Fibroblast of skin of abdomen (primary cell): ENCODE results near the gene HSPA4.
"Not testable (repeated sequence)": the region's sequence is repeated elsewhere in the genome, so short reads cannot be mapped to it uniquely, and the experiment has no call there.

ENCODE experiments used
- DNase-seq: peaks from one replicate; pipeline ENCODE4 v3.0.0-alpha.2; 2013

Gene HSPA4

GRCh38 chr5:133128066-133128465, 76.3 kb downstream of the HSPA4 start:
- DNase-seq: no peak

GRCh38 chr5:133129289-133129688, 77.5 kb downstream of the HSPA4 start:
- DNase-seq: no peak

DNA sequence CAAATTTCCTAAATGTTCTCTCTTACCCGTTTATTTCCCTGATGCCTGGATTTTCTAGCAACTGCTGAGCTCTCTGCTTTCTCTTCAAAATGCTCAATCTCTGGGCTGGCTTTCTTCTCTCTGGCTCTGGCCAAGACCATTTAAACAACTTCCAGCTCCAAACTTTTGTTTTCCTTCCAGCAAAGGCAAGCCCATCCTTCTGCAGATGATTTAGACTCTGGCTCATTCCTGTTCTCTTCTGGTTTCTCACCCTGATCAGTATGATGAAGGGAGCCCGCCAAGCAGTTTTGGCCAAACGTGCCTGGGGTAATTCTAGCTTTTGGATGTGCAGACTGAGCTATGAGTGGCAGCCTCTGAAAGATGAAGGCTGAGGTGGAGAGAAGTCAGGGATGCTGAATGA, 78.1 kb downstream of the HSPA4 start:
- DNase-seq: no peak

- no peak for DNase-seq
These were observed 78.7 kb downstream of the HSPA4 start for GRCh38 chr5:133130387-133131118.

- no peak for DNase-seq
These were observed 80.9 kb downstream of the HSPA4 start for GRCh38 chr5:133132717-133133116.

- not testable (repeated sequence) for DNase-seq
These were observed 81.4 kb downstream of the HSPA4 start for GRCh38 chr5:133133241-133133640.

GRCh38 chr5:133136890-133137289, 85.1 kb downstream of the HSPA4 start:
- DNase-seq: not testable (repeated sequence)

GRCh38 chr5:133140311-133140710, 88.5 kb downstream of the HSPA4 start:
- DNase-seq: no peak

- DNase-seq: no peak
These were observed 89.9 kb downstream of the HSPA4 start for GRCh38 chr5:133141746-133142145.

- no peak for DNase-seq
These were observed 91.0 kb downstream of the HSPA4 start for GRCh38 chr5:133142782-133143181.

DNA sequence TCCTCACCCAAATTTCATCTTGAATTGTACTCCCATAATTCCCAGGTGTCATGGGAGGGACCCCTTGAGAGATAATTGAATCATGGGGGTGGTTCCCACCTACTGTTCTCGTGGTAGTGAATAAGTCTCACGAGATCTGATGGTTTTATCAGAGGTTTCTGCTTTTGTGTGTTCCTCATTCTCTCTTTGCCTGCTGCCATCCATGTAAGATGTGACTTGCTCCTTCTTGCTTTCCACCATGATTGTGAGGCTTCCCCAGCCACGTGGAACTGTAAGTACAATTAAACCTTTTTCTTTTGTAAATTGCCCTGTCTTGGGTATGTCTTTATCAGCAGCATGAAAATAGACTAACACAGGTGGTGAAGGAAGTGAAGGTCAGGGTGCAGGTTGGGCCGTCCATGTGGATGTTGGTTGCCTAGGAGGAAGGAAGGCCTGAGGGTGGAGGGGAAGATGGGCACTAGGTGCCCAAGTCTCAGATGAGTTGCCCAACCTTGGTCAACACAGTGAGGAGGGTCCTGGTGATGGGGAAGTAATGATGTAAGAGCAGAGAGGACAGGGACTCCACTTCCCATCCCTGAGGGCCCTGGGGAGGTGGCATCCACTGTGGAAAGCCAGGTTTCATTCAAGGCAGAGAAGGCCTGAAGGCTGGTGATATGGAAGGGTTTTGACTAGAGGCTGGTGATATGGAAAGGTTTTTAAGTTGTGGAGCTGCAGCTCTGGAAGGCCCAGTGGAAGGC, 92.6 kb downstream of the HSPA4 start:
- no peak for DNase-seq

DNA sequence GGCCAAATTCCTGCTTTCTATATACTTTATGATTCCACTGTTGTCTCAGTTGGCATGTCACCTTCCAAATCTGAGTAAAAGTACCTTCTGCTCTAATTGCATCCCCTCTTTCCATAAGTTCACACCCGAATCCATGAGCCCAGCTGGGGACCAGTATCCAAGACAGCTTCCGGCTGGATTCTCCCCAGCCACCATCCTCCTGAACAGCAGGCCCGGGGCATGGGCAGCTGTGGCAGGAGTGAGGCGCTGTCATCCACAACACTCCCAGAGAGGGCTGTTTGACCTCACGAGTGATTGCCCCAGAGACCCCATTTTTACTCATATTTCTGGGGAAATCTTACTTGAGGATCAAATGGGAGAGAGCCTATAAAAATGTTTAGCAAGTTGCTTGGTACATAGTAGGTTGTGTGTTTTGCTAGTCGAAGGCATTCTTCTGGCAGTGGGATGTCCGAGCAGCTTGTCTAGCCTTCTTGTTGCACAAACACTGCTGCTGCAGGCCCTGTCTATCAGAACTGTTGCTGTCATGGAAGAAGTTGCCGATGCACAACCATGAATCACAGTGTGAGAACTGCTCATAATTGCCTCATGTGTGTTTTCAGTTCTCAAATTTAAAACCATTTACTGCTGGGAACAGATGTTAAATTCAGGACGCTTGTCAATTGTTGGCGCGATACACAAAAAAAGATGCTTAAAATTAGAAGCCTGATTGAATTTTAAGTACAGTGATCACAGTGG, 93.8 kb downstream of the HSPA4 start:
- DNase-seq: no peak

DNA sequence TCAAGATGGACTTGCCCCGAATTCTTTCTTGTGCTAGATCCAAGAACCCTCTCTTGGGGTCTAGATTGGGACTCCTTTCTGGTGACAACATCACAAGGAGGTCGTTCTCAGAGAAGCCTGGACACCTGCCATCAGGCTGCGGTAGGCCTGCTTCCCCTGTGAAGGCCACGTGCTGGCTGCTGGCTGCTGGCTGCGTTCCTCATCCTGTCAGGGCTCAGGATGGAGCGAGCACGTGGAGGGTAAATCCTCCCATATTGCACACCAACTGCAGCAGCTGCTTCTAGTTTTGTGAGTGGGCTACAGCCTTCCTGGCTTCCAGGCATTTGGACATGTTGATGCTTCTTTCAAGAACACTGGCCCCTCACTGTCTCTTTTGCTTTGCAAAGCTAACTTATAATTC, 95.6 kb downstream of the HSPA4 start:
- DNase-seq: peak; percentile 39

DNA sequence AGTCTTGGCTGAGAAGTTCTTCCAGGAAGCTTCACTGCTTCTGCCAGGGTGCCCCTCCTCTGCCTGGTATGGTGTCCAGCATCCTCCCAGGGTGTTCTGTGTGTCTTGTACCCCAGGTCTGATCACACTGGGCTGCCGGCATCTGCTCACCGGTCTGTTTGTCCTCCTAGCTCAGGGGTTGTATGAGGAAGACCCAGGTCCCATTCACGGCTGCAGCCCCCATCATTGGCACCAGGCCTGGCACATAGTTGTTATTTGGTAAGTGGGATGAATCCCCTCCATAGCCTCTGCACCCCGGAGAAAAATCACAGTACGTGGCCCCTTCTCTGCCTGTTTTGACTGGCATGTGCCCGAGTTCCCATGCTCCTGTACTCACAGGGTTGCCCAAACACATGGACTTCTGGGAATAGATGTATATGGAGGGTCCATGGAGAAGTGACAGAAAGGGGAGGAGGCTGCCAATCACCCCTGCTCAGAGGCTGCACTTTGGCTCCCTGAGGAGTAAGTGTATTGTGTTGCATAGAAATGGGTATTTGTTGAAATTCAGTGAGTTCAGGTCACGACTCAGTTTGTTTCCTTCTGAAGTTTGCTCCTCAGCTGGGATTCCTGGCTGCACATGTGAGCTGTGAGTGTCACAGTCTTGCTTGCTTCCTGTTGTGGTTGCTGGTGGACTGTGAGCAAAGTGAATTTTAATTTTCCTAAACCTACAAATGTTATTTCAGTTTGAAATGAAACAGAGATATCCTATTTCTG, 96.2 kb downstream of the HSPA4 start:
- DNase-seq: no peak

GRCh38 chr5:133149345-133149744, 97.5 kb downstream of the HSPA4 start:
- no peak for DNase-seq

DNA sequence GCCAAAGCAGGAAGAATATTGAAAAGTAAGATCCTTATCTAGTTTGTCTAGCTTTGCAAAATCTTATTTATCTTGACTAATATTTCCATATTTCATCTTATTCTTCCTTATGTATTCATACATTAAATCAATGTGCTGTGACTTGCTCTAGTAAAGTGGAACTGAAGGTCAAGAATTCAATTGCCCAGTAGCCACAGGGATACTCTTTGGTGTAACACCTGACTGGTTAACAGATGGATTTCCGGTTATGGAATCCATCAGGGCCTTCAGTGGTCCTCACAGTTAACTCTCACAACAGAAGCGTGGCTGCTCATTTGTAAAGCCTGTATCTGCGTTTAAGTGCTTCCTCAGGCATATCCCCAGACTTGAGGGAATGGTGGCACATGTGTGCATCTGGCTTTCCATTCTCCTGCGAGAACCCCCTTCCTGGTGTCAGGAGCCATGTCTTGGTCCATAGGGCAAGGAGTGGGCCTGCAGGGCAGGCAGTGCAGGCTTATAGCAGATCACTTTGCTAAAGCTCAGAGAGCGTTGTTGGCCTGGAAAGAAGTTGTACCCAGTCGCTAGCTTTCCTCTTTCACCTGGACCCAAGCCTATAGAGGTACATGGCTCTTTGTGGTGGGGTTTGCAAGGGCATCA, 99.2 kb downstream of the HSPA4 start:
- DNase-seq: no peak

DNA sequence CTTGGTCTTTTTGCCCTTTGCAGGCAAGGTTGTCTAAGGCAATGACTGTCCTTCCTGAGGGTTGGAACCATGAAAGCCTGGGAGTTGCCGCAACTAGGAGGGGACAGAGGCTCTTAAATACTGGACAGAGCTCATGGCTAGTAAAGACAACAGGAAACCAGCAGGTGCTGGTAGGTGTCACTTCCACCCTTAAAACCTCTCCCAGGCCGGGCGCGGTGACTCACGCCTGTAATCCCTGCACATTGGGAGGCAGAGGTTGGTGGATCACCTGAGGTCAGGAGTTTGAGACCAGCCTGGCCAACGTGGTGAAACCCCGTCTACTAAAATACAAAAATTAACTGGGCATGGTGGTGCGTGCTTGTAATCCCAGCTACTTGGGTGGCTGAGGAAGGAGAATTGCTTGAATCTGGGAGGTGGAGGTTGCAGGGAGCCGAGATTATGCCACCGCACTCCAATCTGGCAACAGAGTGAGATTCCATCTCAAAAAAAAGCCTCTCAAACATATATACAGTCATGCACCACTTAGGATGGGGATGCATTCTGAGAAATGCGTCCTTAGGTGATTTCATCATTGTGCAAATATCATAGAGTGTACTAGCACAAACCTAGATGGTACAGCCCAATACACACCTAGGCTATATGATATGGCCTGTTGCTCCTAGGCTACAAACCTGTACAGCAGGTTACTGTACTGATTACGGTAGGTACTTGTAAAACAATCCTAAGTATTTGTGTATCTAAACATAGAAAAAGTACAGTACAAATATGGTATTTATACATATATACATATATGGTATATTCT, 102.7 kb downstream of the HSPA4 start:
- DNase-seq: no peak

DNA sequence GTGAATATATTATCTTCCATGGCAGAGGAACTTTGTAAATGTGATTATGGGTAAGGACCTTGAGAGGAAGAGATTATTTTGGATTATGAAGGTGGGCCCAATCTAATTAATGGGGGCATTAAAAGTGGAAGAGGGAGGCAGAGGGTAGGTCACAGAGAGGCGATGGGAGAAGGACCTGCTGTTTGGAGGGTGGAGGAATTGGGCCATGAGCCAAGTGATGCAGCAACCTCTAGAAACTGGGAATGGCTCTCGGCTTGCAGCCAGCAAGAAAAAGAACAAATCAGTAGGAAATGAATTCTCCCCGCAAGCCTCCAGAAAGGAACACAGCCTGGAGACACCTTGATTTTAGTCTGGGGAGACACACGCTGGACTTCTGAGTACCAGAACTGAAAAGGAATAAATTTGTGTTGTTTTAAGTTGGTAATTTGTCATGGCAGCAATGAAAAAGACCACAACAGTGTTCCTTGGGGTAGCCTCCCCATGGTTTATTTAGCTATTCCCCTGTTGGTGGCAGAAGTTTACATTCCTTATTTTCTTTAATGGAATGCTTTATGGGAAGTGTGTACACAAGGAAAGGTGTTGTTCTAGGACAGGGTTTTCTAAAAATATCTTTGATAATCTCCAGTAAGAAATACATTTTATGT, 103.6 kb downstream of the HSPA4 start:
- DNase-seq: no peak
